H1 (cell line): ENCODE data around the gene TBX3. TPM values are rescaled to one million over a fixed set of nuclear protein-coding genes. Genes with fewer than 3 reads are reported as not detected.

Experiments used
- CTCF ChIA-PET: fragments of 300-600 bp; sonication (Branson Sonifier 250); formaldehyde crosslinking; loops from one replicate; lab custom pipeline; 2021; ENCODE audit not compliant: partially characterized antibody; lab: Charles Lee
- POLR2A ChIA-PET: fragments of 300-600 bp; sonication (Branson Sonifier 250); formaldehyde crosslinking; loops from one replicate; lab custom pipeline; 2021; ENCODE audit warnings: inconsistent platforms; ENCODE audit not compliant: partially characterized antibody; lab: Charles Lee
- DNase-seq, 2 experiments: peaks; one replicate each; pipeline versions ENCODE4 v3.0.0 to v3.0.0-alpha.2; 2010 to 2022; ENCODE audit warnings: low spot score in 2 of 2, low read depth in 1 of 2, mixed read lengths in 1 of 2
- FAIRE-seq: peaks from 2 replicates; lab custom pipeline; 2011; peaks lifted over from hg19 to GRCh38; lab: Jason Lieb, UNC
- H2AFZ ChIP-seq: 2 replicates; pipeline ENCODE4 v1.8.1; 2012; ENCODE audit warnings: low read length, inconsistent platforms
- H2AK5ac ChIP-seq: 2 replicates; pipeline ENCODE4 v1.6.1; 2013; ENCODE audit warnings: low read depth, low read length
- H2BK120ac ChIP-seq: replicated peaks from 2 replicates; pipeline ENCODE3; 2013; ENCODE audit warnings: low read depth, low read length, inconsistent platforms
- H2BK12ac ChIP-seq: 2 replicates; pipeline ENCODE4 v1.6.1; 2013; ENCODE audit warnings: low read depth, low read length
- H2BK15ac ChIP-seq: 2 replicates; pipeline ENCODE4 v1.6.1; 2013; ENCODE audit warnings: low read length
- H2BK20ac ChIP-seq: 2 replicates; pipeline ENCODE4 v1.6.1; 2013; ENCODE audit warnings: low read length
- H2BK5ac ChIP-seq: 2 replicates; pipeline ENCODE4 v1.6.1; 2013; ENCODE audit warnings: low read depth, low read length
- H3K14ac ChIP-seq: 2 replicates; pipeline ENCODE4 v1.6.1; 2013; ENCODE audit warnings: inconsistent platforms; ENCODE audit not compliant: insufficient read length
- H3K18ac ChIP-seq: 2 replicates; pipeline ENCODE4 v1.6.1; 2013; ENCODE audit warnings: low read length; ENCODE audit errors: extremely low read depth
- H3K23ac ChIP-seq: 2 replicates; pipeline ENCODE4 v1.6.1; 2013; ENCODE audit warnings: inconsistent platforms; ENCODE audit not compliant: insufficient read length
- H3K23me2 ChIP-seq: 2 replicates; pipeline ENCODE4 v1.6.1; 2013; ENCODE audit warnings: low read depth, low read length
- H3K27ac ChIP-seq: 2 replicates; pipeline ENCODE4 v1.6.1; 2011; ENCODE audit warnings: low read depth, low read length, inconsistent platforms
- H3K27me3 ChIP-seq, 4 experiments: replicated peaks in 1 of 4; 1 replicate in 1 of 4; 2 replicates in 3 of 4; pipeline versions ENCODE4 v1.6.1 to v1.8.1; 2011 to 2013; ENCODE audit warnings: low read length in 3 of 4, mild to moderate bottlenecking in 3 of 4, inconsistent platforms in 2 of 4, mixed read lengths in 2 of 4, moderate library complexity in 1 of 4; ENCODE audit not compliant: control insufficient read depth in 3 of 4, insufficient read depth in 3 of 4; ENCODE audit errors: extremely low read depth in 1 of 4
- H3K36me3 ChIP-seq, 4 experiments: 2 replicates each; pipeline versions ENCODE4 v1.6.1 to v1.8.1; 2011 to 2013; ENCODE audit warnings: mild to moderate bottlenecking in 4 of 4, low read length in 3 of 4, moderate library complexity in 2 of 4, control low read depth in 1 of 4, inconsistent platforms in 1 of 4; ENCODE audit not compliant: insufficient read depth in 4 of 4, control insufficient read depth in 2 of 4
- H3K4ac ChIP-seq: replicated peaks from 2 replicates; pipeline ENCODE3; 2013; ENCODE audit warnings: low read length, low read depth, mixed read lengths, inconsistent platforms; ENCODE audit not compliant: insufficient read length
- H3K4me1 ChIP-seq, 4 experiments: replicated peaks in 1 of 4; 1 replicate in 1 of 4; 2 replicates in 3 of 4; pipeline versions ENCODE4 v1.6.1 to v1.8.1; 2011 to 2013; ENCODE audit warnings: low read length in 3 of 4, inconsistent platforms in 2 of 4, mixed read lengths in 1 of 4; ENCODE audit not compliant: insufficient read depth in 4 of 4, control insufficient read depth in 3 of 4
- H3K4me2 ChIP-seq, 2 experiments: 2 replicates each; pipeline versions ENCODE4 v1.6.1 to v1.8.1; 2011 to 2013; ENCODE audit warnings: low read depth in 2 of 2, low read length in 2 of 2, control low read depth in 1 of 2, inconsistent platforms in 1 of 2, mild to moderate bottlenecking in 1 of 2; ENCODE audit not compliant: insufficient read depth in 1 of 2
- H3K4me3 ChIP-seq, 4 experiments: fragments of 200-600, 300-600 bp in 1 of 4; sonication (generic), shearing (Covaris generic), sonication (Bioruptor Twin) in 1 of 4; 2 replicates each; pipeline versions ENCODE4 v1.5.1 to v1.8.1; 2011 to 2016; ENCODE audit warnings: low read length in 4 of 4, low read depth in 3 of 4, control low read depth in 2 of 4, inconsistent platforms in 2 of 4, mild to moderate bottlenecking in 2 of 4, mixed read lengths in 1 of 4, moderate library complexity in 1 of 4; ENCODE audit not compliant: insufficient read depth in 2 of 4; ENCODE audit errors: extremely low read depth in 1 of 4
- H3K56ac ChIP-seq: replicated peaks from 2 replicates; pipeline ENCODE3; 2013; ENCODE audit warnings: low read depth, mild to moderate bottlenecking, mixed read lengths, low read length, inconsistent platforms; ENCODE audit not compliant: insufficient read length
- H3K79me1 ChIP-seq: 2 replicates; pipeline ENCODE4 v1.6.1; 2013; ENCODE audit warnings: low read depth, low read length, control low read depth
- H3K79me2 ChIP-seq, 2 experiments: 2 replicates each; pipeline versions ENCODE4 v1.6.1 to v1.8.1; 2012 to 2013; ENCODE audit warnings: low read length in 2 of 2, mild to moderate bottlenecking in 2 of 2, inconsistent platforms in 1 of 2; ENCODE audit not compliant: insufficient read depth in 2 of 2, control insufficient read depth in 1 of 2
- H3K9ac ChIP-seq, 4 experiments: replicated peaks in 1 of 4; 1 replicate in 1 of 4; 2 replicates in 3 of 4; pipeline versions ENCODE4 v1.6.1 to v1.8.1; 2011 to 2013; ENCODE audit warnings: low read depth in 3 of 4, low read length in 3 of 4, control low read depth in 2 of 4, mild to moderate bottlenecking in 2 of 4, moderate library complexity in 2 of 4, inconsistent platforms in 1 of 4; ENCODE audit errors: extremely low read depth in 1 of 4
- H3K9me3 ChIP-seq, 2 experiments: 2 replicates each; pipeline versions ENCODE4 v1.6.1 to v1.8.1; 2012 to 2013; ENCODE audit warnings: mild to moderate bottlenecking in 2 of 2, moderate library complexity in 2 of 2, control low read depth in 1 of 2, inconsistent platforms in 1 of 2, low read depth in 1 of 2, low read length in 1 of 2, mixed read lengths in 1 of 2; ENCODE audit not compliant: insufficient read depth in 2 of 2
- H4K20me1 ChIP-seq, 2 experiments: replicated peaks in 1 of 2; 2 replicates each; pipeline versions ENCODE3 to v1.8.1; 2011 to 2013; ENCODE audit warnings: inconsistent platforms in 2 of 2, low read length in 2 of 2, mild to moderate bottlenecking in 1 of 2; ENCODE audit not compliant: insufficient read depth in 2 of 2, control insufficient read depth in 1 of 2
- H4K5ac ChIP-seq: 2 replicates; pipeline ENCODE4 v1.6.1; 2013; ENCODE audit warnings: low read length, low read depth, mixed read lengths, inconsistent platforms; ENCODE audit not compliant: insufficient read length
- H4K8ac ChIP-seq: 2 replicates; pipeline ENCODE4 v1.8.0; 2013; ENCODE audit warnings: mild to moderate bottlenecking, moderate library complexity, low read length, inconsistent platforms; ENCODE audit not compliant: insufficient read depth; ENCODE audit errors: extremely low read depth
- H4K91ac ChIP-seq: replicated peaks from 2 replicates; pipeline ENCODE3; 2013; ENCODE audit warnings: low read length, mixed read lengths, inconsistent platforms; ENCODE audit not compliant: insufficient read length
- PHF8 ChIP-seq: fragments of 200-600 bp; sonication (generic); conservative IDR thresholded peaks from 2 replicates; pipeline ENCODE4 v1.7.1; 2012; ENCODE audit warnings: low read depth, mild to moderate bottlenecking, inconsistent platforms, low read length, moderate library complexity
- SIRT6 ChIP-seq: IDR thresholded peaks from one replicate; pipeline ENCODE4 v1.7.1; 2012; ENCODE audit warnings: low read length, inconsistent platforms
- WGBS, 2 experiments: shearing (Covaris generic) in 1 of 2; methylation state at CpG; one replicate each; pipeline versions ENCODE4 v1.1.6 to v1.1.7; 2013 to 2015; ENCODE audit warnings: low lambda C conversion rate in 2 of 2, mixed read lengths in 2 of 2, inconsistent platforms in 1 of 2, low coverage in 1 of 2, missing lambda C conversion rate in 1 of 2; ENCODE audit not compliant: insufficient replicate concordance in 2 of 2, insufficient coverage in 1 of 2, insufficient read length in 1 of 2; ENCODE audit errors: extremely low coverage in 1 of 2, missing lambda C conversion rate in 1 of 2; 5-methylcytosine and 5-hydroxymethylcytosine counted together
- polyA plus RNA-seq, 7 experiments: library from polyadenylated mRNA; depleted of rRNA in 3 of 7; stranded (reverse) in 5 of 7; unstranded in 2 of 7; fragments of >200 nt in 5 of 7; fragments of 200-250 nt in 2 of 7; gene quantifications; 1 replicate in 5 of 7; 2 replicates in 1 of 7; 4 replicates in 1 of 7; pipeline versions ENCODE4 v1.2.1 to v1.2.3, GENCODE V29; 2011 to 2013; ENCODE audit warnings: missing spikeins in 2 of 7, mixed read lengths in 2 of 7
- total RNA-seq: library from RNA; stranded (reverse); fragmentation: NEBNext Ultra II Directional; extraction: Animal tissue kit (Norgen Biotek cat#: 25700); gene quantifications from 2 replicates; pipeline ENCODE4 v1.2.1, GENCODE V29; 2021

TBX3 gene
- total and polyA plus RNA-seq, 2 of the 8 experiments (the other 6 are each of a cell fraction or from before 2014, with no cell fraction given), result 0.09 to 1.0 TPM

DNA sequence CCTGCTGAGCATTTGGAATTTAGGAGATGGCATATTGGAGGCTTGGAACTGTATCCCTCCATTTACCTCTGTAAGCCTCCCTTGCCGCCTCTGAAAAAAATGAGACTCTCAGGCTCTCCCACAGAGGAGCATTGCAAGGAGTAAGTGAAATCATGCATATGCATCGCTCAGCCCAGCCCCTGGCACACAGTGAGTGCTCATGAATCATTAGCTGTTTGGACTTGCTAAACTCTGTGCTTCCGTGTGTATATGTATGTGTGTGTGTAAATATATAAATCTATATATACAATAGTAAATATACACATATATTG, 17.1 kb upstream of the TBX3 start:
- ChIA-PET POLR2A (interaction anchor here (0.5 to 1.7 kb wide), 3 partner anchors 9 to 17 kb away, joined by 3 to 4 read pairs (median 3); partner anchors contain the start of gene TBX3), CTCF (interaction anchor here (0.5 to 2.3 kb wide), 8 partner anchors 13 to 264 kb away, joined by 3 to 7 read pairs (median 4); partner anchors contain the start of gene TBX3)
- H3K56ac ChIP-seq, result no peak overlapping the region
- no peak overlapping the region for H2AK5ac ChIP-seq
- no peak overlapping the region for H3K23ac ChIP-seq
- H4K91ac ChIP-seq, result no peak overlapping the region
- no peaks in the 10 kb centered on the region for H3K79me1 ChIP-seq
- DNase-seq, result no peak
- no peak overlapping the region for H4K8ac ChIP-seq
- H3K4me1 ChIP-seq, result peaks cover 12 to 36% (median 19%) of the 10 kb centered on the region in 4 experiments
- no peak for FAIRE-seq
- peak overlapping the region; percentile 72; the same call in 1 of the 2 replicates for H2BK12ac ChIP-seq
- H3K4me2 ChIP-seq, result peak overlapping the region in 1 of 2 experiments; percentile 77; a peak in 2 of 4 replicates
- H3K27me3 ChIP-seq, result peaks cover 66 to 91% (median 85%) of the 10 kb centered on the region in 4 experiments
- no peak overlapping the region for H3K14ac ChIP-seq
- no peak overlapping the region for H4K5ac ChIP-seq
- H2BK20ac ChIP-seq, result 0 out of 2 replicates have a peak overlapping the region, but pooled peaks have one; percentile 29
- H2AFZ ChIP-seq, result no peak overlapping the region
- H3K27ac ChIP-seq, result no peak overlapping the region
- no peaks in the 10 kb centered on the region for H3K36me3 ChIP-seq
- no peak overlapping the region for H3K9ac ChIP-seq
- H2BK5ac ChIP-seq, result no peak overlapping the region
- H4K20me1 ChIP-seq, result peaks cover 24 to 26% of the 10 kb centered on the region in 2 experiments
- H2BK120ac ChIP-seq, result no peak overlapping the region
- H3K79me2 ChIP-seq, result no peaks in the 10 kb centered on the region
- 10% methylated on average over 3 of the region's 3 CpGs; no CpG with 5 or more reads in 1 of the 2 experiments for WGBS, 2 experiments
- TF ChIP-seq SIRT6 (no peak), PHF8 (no peak)
- TF ChIP-seq, all 59 proteins: peak for 0
- Histone ChIP-seq H3K18ac (no peak overlapping the region), H3K4me3 (no peak overlapping the region), H3K9me3 (no peaks in the 10 kb centered on the region), H2BK15ac (no peak overlapping the region), H3K4ac (no peak overlapping the region), H3K23me2 (peaks cover 4% of the 10 kb centered on the region; the same call in 1 of the 2 replicates)
